GM13977 (cell line): ENCODE measurements around the gene MGMT.

Source experiments
- DNase-seq: peaks from one replicate; pipeline ENCODE4 v3.0.0; 2012; ENCODE audit warnings: low spot score
- in situ Hi-C: fragments of 300-500 bp; cut with MboI; formaldehyde crosslinking; loops from one replicate; pipeline ENCODE4 v1.12.0; 2022; ENCODE audit warnings: low sequenced_read_pairs, low pct_unique_long_range_greater_than_20kb, mixed read lengths, inconsistent platforms; ENCODE audit not compliant: unreplicated experiment
- TF ChIP-seq, protein P1 (sequence below): IDR thresholded peaks from 2 replicates; pipeline ENCODE4 v1.5.1; 2012; ENCODE audit warnings: mild to moderate bottlenecking, control low read depth; ENCODE audit not compliant: insufficient read depth; ENCODE audit errors: extremely low read depth, missing control alignments

Gene MGMT

DNA sequence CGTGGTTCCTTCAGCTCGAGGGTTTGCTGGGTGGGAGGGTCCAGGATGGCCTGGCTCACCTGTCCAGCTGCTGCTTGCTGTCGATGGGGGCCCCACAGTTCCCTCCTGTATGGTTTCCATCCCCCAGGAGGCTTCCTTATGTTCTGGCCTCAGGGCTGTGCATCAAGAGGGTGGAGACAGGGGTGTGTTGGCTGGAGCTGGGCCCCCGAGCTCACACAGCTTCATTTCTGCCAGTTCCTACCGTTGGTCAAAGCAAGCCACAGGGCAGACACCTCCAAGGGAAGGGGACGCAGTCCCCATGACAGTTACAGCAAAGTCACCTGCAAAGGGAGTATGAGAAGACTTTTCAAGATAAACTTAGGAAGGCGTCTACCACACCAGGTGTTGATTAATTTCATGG is 340.2 kb downstream of the MGMT start:
- TF ChIP-seq, protein P1, sequence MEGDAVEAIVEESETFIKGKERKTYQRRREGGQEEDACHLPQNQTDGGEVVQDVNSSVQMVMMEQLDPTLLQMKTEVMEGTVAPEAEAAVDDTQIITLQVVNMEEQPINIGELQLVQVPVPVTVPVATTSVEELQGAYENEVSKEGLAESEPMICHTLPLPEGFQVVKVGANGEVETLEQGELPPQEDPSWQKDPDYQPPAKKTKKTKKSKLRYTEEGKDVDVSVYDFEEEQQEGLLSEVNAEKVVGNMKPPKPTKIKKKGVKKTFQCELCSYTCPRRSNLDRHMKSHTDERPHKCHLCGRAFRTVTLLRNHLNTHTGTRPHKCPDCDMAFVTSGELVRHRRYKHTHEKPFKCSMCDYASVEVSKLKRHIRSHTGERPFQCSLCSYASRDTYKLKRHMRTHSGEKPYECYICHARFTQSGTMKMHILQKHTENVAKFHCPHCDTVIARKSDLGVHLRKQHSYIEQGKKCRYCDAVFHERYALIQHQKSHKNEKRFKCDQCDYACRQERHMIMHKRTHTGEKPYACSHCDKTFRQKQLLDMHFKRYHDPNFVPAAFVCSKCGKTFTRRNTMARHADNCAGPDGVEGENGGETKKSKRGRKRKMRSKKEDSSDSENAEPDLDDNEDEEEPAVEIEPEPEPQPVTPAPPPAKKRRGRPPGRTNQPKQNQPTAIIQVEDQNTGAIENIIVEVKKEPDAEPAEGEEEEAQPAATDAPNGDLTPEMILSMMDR: no peak
- no peak for DNase-seq
- in situ Hi-C loops: no loop called here

DNA sequence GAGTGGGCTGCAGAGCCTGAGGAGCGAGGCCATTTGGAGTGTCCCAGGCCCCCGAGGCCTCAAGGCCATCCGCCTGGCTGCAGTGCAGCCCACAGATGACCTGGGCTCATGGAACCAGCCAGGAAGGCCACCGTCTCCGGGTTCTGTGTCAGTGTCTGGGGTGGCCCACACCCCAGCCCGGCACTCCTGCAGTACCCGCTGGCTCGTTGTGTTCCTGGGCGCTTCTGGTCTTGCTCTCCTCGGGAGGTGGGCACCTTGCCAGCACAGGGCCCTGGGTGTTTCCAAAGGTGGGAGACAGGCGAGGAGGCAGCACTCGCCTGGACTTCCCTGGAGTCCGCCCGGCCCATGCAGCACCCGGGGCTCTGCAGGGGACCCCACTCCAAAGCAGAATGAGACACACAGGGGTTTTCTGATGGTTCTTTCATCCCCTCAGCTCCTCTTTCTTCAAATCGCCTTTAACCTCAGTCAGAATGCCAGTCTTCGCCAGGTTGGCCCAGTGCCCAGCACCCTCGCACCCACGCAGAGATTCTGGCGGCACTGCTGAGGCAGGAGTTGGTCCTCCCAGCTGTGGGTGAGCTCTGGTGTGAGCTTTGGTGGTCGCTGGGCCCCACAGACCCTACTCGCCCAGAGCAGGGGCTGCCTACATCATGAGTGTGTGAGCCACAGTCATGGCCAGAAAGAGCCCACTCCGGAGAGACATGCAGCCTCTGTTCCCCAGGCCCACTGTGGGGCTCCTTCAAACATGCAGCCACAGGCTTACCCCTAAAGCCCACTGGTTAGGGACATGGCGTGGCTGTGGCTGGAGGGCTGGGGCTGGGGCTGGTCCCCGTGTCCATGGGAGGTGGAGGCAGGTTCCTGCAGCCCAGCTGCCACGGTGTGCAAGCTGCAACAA is 341.3 kb downstream of the MGMT start:
- TF ChIP-seq, protein P1: no peak
- in situ Hi-C loops: no loop called here
- no peak for DNase-seq

DNA sequence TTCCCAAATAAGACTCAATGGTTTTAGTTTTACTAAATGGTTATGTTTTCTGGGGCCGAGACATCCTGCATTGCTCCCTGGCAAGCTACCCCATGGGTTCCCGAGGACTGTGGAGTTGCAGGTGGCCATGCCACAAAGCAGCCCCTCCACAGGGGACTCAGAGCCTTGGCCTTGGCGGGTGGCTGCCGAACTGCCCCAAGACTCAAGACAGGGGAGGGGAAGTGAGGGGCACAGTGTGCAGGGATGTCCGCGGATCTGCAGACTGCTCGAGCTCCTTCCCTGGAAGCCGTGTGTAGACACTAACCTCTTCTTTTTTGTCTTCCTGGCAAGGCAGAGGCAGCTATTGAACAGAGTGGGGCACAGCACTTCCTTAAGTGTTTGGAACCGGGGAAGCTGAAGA is 342.4 kb downstream of the MGMT start:
- DNase-seq: no peak
- TF ChIP-seq, protein P1: no peak
- in situ Hi-C loops: no loop called here

DNA sequence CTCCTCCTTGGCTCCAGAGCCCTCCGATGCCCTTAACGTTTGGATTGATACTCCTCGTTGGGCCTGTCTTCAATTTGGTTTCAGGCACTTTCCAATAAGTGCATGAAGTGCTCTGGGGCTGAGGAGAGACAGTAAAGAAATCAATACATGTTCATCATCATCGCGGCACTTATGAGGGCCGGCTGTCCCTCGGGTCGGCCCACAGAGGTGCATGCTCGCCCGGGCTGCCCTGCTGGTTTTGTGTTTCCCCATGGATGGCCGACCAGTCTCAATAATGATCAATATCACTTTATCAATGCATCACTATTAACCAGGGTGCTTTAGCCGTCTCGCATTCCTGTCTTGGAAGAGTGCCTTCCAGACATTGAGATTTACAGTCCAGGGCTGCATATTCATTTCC is 342.8 kb downstream of the MGMT start:
- TF ChIP-seq, protein P1: no peak
- DNase-seq: no peak
- in situ Hi-C loops: no loop called here

DNA sequence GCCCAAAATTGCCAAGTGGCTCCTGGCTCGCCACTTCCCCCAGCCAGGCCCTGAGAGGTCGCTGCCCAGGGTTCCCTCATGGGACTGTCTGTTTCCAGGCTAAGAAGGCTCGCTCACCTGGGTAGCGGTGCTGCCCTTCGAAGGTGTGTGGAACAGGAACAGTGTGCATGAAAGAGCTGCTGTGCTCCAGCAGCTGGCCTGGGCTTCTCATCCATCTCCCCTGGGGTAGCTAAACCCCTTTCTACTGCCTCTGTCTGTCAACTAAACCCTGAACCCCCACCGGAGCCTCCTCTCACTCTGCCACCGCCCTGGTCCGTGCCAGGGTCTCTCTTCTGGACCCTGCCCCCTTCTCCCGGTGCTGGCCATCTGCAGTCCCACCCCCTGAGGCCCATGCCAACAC is 344.2 kb downstream of the MGMT start:
- DNase-seq: no peak
- in situ Hi-C loops: no loop called here
- TF ChIP-seq, protein P1: no peak

DNA sequence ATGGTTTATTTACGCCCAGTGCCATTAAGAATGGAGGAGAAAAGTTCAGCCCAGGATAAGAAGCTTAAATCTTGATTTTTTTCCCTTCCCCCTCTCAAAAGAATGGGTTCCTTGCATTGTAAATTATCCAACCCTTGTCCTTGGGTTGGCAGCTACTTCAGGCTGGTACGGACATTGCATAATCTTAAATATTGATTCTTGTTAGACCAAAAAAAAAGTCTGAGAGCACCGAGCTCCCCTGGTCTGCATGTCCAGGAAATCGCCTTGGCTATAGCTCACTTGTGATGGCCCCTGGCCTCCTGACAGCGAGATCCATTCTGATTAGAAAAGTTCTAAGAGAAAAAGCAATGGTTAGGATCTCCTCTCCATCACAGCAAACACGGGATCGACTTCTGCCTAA is 345.4 kb downstream of the MGMT start:
- no peak for DNase-seq
- TF ChIP-seq, protein P1: no peak
- in situ Hi-C loops: no loop called here
